ENCODE results near the gene ADAMTS9.

The ADAMTS9 gene

DNA sequence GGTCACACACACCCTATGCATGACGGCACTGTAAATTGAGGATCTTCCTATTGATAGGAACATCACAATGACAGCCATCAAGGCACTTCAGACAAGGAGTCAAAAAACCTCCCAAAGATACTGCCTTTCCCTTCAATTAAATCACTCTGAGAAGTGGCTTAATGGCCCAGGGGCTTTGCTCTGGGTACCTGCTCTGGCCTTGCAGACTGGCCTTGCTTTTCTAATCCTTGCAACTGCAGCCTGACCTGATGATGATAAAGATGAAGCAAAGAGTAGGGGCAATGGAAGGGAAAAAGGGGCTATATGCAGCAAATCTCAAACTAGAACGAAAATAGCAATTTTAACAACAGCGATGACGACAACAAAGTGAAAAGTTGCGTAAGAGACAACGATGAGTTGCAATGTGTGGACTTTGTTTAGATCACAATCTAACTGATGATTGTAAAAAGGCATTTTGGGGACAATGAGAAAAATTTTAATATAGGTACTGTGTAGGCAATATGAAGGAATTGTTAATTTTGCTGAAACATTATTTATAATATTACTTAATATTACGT, 14.6 kb downstream of the ADAMTS9 start:
- no peak for DNase-seq (ENCODE audit: low read depth)
- TF ChIP-seq CTCF (IDR thresholded peaks at IDR 0.05; ENCODE audit: low read depth, low read length, missing control alignments), result no peak
- no peak overlapping the region for H3K4me3 ChIP-seq (ENCODE audit: low read depth, low read length)
- in situ Hi-C loops (cut with HindIII; ENCODE audit: low sequenced_read_pairs), result no loop called here

GRCh38 chr3:64668582-64669510, 19.0 kb downstream of the ADAMTS9 start:
- in situ Hi-C loops (cut with HindIII; ENCODE audit: low sequenced_read_pairs), result no loop called here
- H3K4me3 ChIP-seq (ENCODE audit: low read depth, low read length), result no peak overlapping the region
- no peak for DNase-seq (ENCODE audit: low read depth)
- TF ChIP-seq CTCF (IDR thresholded peaks at IDR 0.05; ENCODE audit: low read depth, low read length, missing control alignments), result no peak

- TF ChIP-seq CTCF (IDR thresholded peaks at IDR 0.05; ENCODE audit: low read depth, low read length, missing control alignments), result no peak
- no peak overlapping the region for H3K4me3 ChIP-seq (ENCODE audit: low read depth, low read length)
- DNase-seq (ENCODE audit: low read depth), result no peak
- in situ Hi-C loops (cut with HindIII; ENCODE audit: low sequenced_read_pairs), result no loop called here
Measured at GRCh38 chr3:64667887-64668581, 19.8 kb downstream of the ADAMTS9 start.

GRCh38 chr3:64667138-64667537, 20.7 kb downstream of the ADAMTS9 start:
- no peak for DNase-seq (ENCODE audit: low read depth)
- no peak for TF ChIP-seq CTCF (IDR thresholded peaks at IDR 0.05; ENCODE audit: low read depth, low read length, missing control alignments)
- no peak overlapping the region for H3K4me3 ChIP-seq (ENCODE audit: low read depth, low read length)
- in situ Hi-C loops (cut with HindIII; ENCODE audit: low sequenced_read_pairs), result no loop called here

DNA sequence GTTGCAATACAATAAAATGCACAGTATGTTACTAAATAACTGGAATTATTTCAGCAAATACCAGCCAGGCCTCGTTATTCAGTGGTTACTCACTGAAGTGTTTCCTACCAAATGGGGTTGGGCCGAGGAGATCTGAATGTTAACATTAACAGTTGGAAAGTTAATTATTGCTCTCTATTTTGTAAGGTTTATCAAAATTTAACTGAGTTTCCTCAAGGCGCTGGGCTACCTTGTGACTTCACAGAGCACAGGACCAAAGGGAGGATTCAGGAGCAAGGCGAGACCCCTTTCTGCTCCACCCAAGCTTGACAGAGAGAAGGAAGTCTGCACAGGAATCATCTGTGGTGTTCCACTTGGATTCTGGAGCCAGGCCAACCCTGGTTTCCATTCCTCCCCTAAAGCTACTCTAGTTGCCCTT, 21.6 kb downstream of the ADAMTS9 start:
- H3K4me3 ChIP-seq (ENCODE audit: low read depth, low read length), result no peak overlapping the region
- in situ Hi-C loops (cut with HindIII; ENCODE audit: low sequenced_read_pairs), result no loop called here
- DNase-seq (ENCODE audit: low read depth), result no peak
- no peak for TF ChIP-seq CTCF (IDR thresholded peaks at IDR 0.05; ENCODE audit: low read depth, low read length, missing control alignments)

- in situ Hi-C loops (cut with HindIII; ENCODE audit: low sequenced_read_pairs), result no loop called here
- no peak for DNase-seq (ENCODE audit: low read depth)
- no peak overlapping the region for H3K4me3 ChIP-seq (ENCODE audit: low read depth, low read length)
- no peak for TF ChIP-seq CTCF (IDR thresholded peaks at IDR 0.05; ENCODE audit: low read depth, low read length, missing control alignments)
Measured at GRCh38 chr3:64664397-64664796, 23.4 kb downstream of the ADAMTS9 start.
